GM12892 (cell line): ENCODE results near the gene ANKH.
"Not testable (repeated sequence)": the region's sequence is repeated elsewhere in the genome, so short reads cannot be mapped to it uniquely, and the experiment has no call there.

Experiments
- DNase-seq: peaks from one replicate; pipeline ENCODE4 v3.0.0; 2011; ENCODE audit not compliant: insufficient read length
- FAIRE-seq: peaks from 2 replicates; lab custom pipeline; 2011; peaks lifted over from hg19 to GRCh38; lab: Jason Lieb, UNC
- POLR2A ChIP-seq: IDR thresholded peaks from 2 replicates; pipeline ENCODE4 v1.6.1; 2011; ENCODE audit warnings: low read depth, low read length, control low read depth
- POLR2AphosphoS5 ChIP-seq: IDR thresholded peaks from 2 replicates; pipeline ENCODE4 v1.6.1; 2011; ENCODE audit warnings: low read depth, low read length, control low read depth
- TAF1 ChIP-seq: IDR thresholded peaks from 2 replicates; pipeline ENCODE4 v1.6.1; 2011; ENCODE audit warnings: low read depth, mild to moderate bottlenecking, control low read depth, low read length, borderline replicate concordance

ANKH gene

GRCh38 chr5:14851050-14851419 is 20.5 kb downstream of the ANKH start:
- no peak for TF ChIP-seq TAF1
- TF ChIP-seq POLR2A, result no peak
- TF ChIP-seq POLR2AphosphoS5, result no peak
- DNase-seq (no peak), FAIRE-seq (no peak)

- FAIRE-seq, result no peak
- TF ChIP-seq POLR2A, result no peak
- no peak for DNase-seq
Measured at GRCh38 chr5:14850419-14851049, 21.0 kb downstream of the ANKH start.

- no peak for FAIRE-seq
Measured at GRCh38 chr5:14849516-14850294, 21.9 kb downstream of the ANKH start.

GRCh38 chr5:14848942-14849341 is 22.6 kb downstream of the ANKH start:
- not testable (repeated sequence) for DNase-seq, FAIRE-seq

More at GRCh38 chr5:14849516-14850294, 21.9 kb downstream of the ANKH start:
- TF ChIP-seq POLR2AphosphoS5, result no peak
- TF ChIP-seq TAF1, result no peak
- TF ChIP-seq POLR2A, result no peak
- no peak for DNase-seq

GRCh38 chr5:14848385-14848784 is 23.2 kb downstream of the ANKH start:
- no peak for DNase-seq
- FAIRE-seq, result no peak
- TF ChIP-seq POLR2AphosphoS5, result no peak
- TF ChIP-seq POLR2A, result no peak
- no peak for TF ChIP-seq TAF1

GRCh38 chr5:14847471-14847870 is 24.1 kb downstream of the ANKH start:
- no peak for DNase-seq

GRCh38 chr5:14842117-14842516 is 29.5 kb downstream of the ANKH start:
- FAIRE-seq, result no peak
- DNase-seq, result no peak
- no peak for TF ChIP-seq TAF1
- no peak for TF ChIP-seq POLR2A
- TF ChIP-seq POLR2AphosphoS5, result no peak

More at GRCh38 chr5:14847471-14847870, 24.1 kb downstream of the ANKH start:
- FAIRE-seq, result no peak
- no peak for TF ChIP-seq POLR2AphosphoS5
- TF ChIP-seq POLR2A, result no peak
- no peak for TF ChIP-seq TAF1

- TF ChIP-seq TAF1, result no peak
- TF ChIP-seq POLR2AphosphoS5, result no peak
- TF ChIP-seq POLR2A, result no peak
Measured at GRCh38 chr5:14840624-14841023, 31.0 kb downstream of the ANKH start.

GRCh38 chr5:14838396-14839319 is 32.9 kb downstream of the ANKH start:
- no peak for DNase-seq
- TF ChIP-seq TAF1 (no peak), POLR2A (no peak), POLR2AphosphoS5 (no peak)
- FAIRE-seq, result no peak

More at GRCh38 chr5:14840624-14841023, 31.0 kb downstream of the ANKH start:
- DNase-seq (no peak), FAIRE-seq (no peak)

GRCh38 chr5:14837423-14838122 is 34.0 kb downstream of the ANKH start:
- not testable (repeated sequence) for FAIRE-seq

GRCh38 chr5:14834584-14835550 is 36.7 kb downstream of the ANKH start:
- FAIRE-seq, result no peak

More at GRCh38 chr5:14837423-14838122, 34.0 kb downstream of the ANKH start:
- not testable (repeated sequence) for DNase-seq

More at GRCh38 chr5:14834584-14835550, 36.7 kb downstream of the ANKH start:
- TF ChIP-seq POLR2AphosphoS5, result no peak
- TF ChIP-seq POLR2A, result no peak
- TF ChIP-seq TAF1, result no peak
- no peak for DNase-seq
